HTR-8/SVneo (cell line): Measurements from ENCODE around the gene MAP1LC3A.

Source experiments
- DNase-seq: peaks from one replicate; pipeline ENCODE4 v3.0.0; 2011; ENCODE audit warnings: low spot score, mixed read lengths; ENCODE audit not compliant: insufficient read length
- FAIRE-seq: peaks from 2 replicates; lab custom pipeline; 2011; peaks lifted over from hg19 to GRCh38; lab: Jason Lieb, UNC

The MAP1LC3A gene

GRCh38 chr20:34527016-34527415 lies 31.5 kb upstream of the MAP1LC3A start:
- DNase-seq, result no peak

GRCh38 chr20:34528921-34529297 lies 29.6 kb upstream of the MAP1LC3A start:
- FAIRE-seq, result no peak
- DNase-seq, result no peak

More at GRCh38 chr20:34527016-34527415, 31.5 kb upstream of the MAP1LC3A start:
- no peak for FAIRE-seq

- FAIRE-seq, result no peak
These were observed 28.8 kb upstream of the MAP1LC3A start for GRCh38 chr20:34529742-34530141.

GRCh38 chr20:34530342-34530741 lies 28.2 kb upstream of the MAP1LC3A start:
- FAIRE-seq, result no peak

More at GRCh38 chr20:34529742-34530141, 28.8 kb upstream of the MAP1LC3A start:
- DNase-seq, result no peak

GRCh38 chr20:34531608-34532265 lies 26.8 kb upstream of the MAP1LC3A start:
- no peak for FAIRE-seq
- no peak for DNase-seq

More at GRCh38 chr20:34530342-34530741, 28.2 kb upstream of the MAP1LC3A start:
- DNase-seq, result no peak

- FAIRE-seq, result no peak
- DNase-seq, result no peak
These were observed 26.2 kb upstream of the MAP1LC3A start for GRCh38 chr20:34532320-34532719.

- FAIRE-seq (no peak), DNase-seq (no peak)
These were observed 25.8 kb upstream of the MAP1LC3A start for GRCh38 chr20:34532756-34533155.

GRCh38 chr20:34534391-34535165 lies 23.9 kb upstream of the MAP1LC3A start:
- FAIRE-seq (no peak), DNase-seq (no peak)

- DNase-seq (no peak), FAIRE-seq (peak; percentile 55)
These were observed 23.1 kb upstream of the MAP1LC3A start for GRCh38 chr20:34535301-34535840.

- no peak for FAIRE-seq
- DNase-seq, result no peak
These were observed 22.7 kb upstream of the MAP1LC3A start for GRCh38 chr20:34535857-34536256.

GRCh38 chr20:34536798-34537394 lies 21.6 kb upstream of the MAP1LC3A start:
- no peak for FAIRE-seq
- DNase-seq, result no peak

- FAIRE-seq (peak; percentile 16), DNase-seq (no peak)
These were observed 20.9 kb upstream of the MAP1LC3A start for GRCh38 chr20:34537651-34538050.

- DNase-seq (peak; percentile 60), FAIRE-seq (no peak)
These were observed 19.8 kb upstream of the MAP1LC3A start for GRCh38 chr20:34538671-34539123.

GRCh38 chr20:34539756-34540155 lies 18.8 kb upstream of the MAP1LC3A start:
- DNase-seq, result no peak
- no peak for FAIRE-seq

- no peak for FAIRE-seq
- DNase-seq, result no peak
These were observed 17.8 kb upstream of the MAP1LC3A start for GRCh38 chr20:34540596-34541263.

- DNase-seq, result no peak
- no peak for FAIRE-seq
These were observed 17.1 kb upstream of the MAP1LC3A start for GRCh38 chr20:34541264-34541901.

- FAIRE-seq (no peak), DNase-seq (no peak)
These were observed 16.6 kb upstream of the MAP1LC3A start for GRCh38 chr20:34541917-34542316.

GRCh38 chr20:34542439-34542838 lies 16.1 kb upstream of the MAP1LC3A start:
- FAIRE-seq (no peak), DNase-seq (no peak)

GRCh38 chr20:34543463-34544056 lies 15.0 kb upstream of the MAP1LC3A start:
- DNase-seq (no peak), FAIRE-seq (no peak)
